Nephron progenitor cell (in vitro differentiated cells): ENCODE measurements around the gene BPIFB2.

ENCODE experiments used
- DNase-seq: peaks from one replicate; pipeline ENCODE4 v3.0.0; 2021
- H3K27ac Mint-ChIP-seq: 2 replicates; pipeline ENCODE4 v1.8.0; 2021; ENCODE audit warnings: mild to moderate bottlenecking, moderate library complexity, mixed read lengths
- H3K27me3 Mint-ChIP-seq: 2 replicates; pipeline ENCODE4 v1.8.0; 2021; ENCODE audit warnings: mild to moderate bottlenecking, low read depth, mixed read lengths; ENCODE audit not compliant: poor library complexity
- H3K36me3 Mint-ChIP-seq: 2 replicates; pipeline ENCODE4 v1.8.0; 2021; ENCODE audit warnings: low read depth, mixed read lengths
- H3K4me1 Mint-ChIP-seq: 2 replicates; pipeline ENCODE4 v1.8.0; 2021; ENCODE audit warnings: mixed read lengths
- H3K4me3 Mint-ChIP-seq: 2 replicates; pipeline ENCODE4 v1.8.0; 2021; ENCODE audit warnings: mild to moderate bottlenecking, moderate library complexity, mixed read lengths
- H3K9me3 Mint-ChIP-seq: 2 replicates; pipeline ENCODE4 v1.8.0; 2021; ENCODE audit warnings: mild to moderate bottlenecking, moderate library complexity, mixed read lengths
- CTCF ChIP-seq: fragments of 200-600 bp; sonication (generic); IDR thresholded peaks from 2 replicates; pipeline ENCODE4 v1.5.0; 2021; ENCODE audit warnings: antibody characterized with exemption

Gene BPIFB2

GRCh38 chr20:33009214-33010132 lies 2.0 kb downstream of the BPIFB2 start:
- Mint-ChIP-seq H3K27ac (peak overlapping the region; percentile 5), H3K27me3 (peaks cover 20% of the 10 kb centered on the region), H3K4me3 (no peak overlapping the region), H3K4me1 (peaks cover 25% of the 10 kb centered on the region), H3K36me3 (no peaks in the 10 kb centered on the region), H3K9me3 (peaks cover 5% of the 10 kb centered on the region)
- peak; percentile 56 for DNase-seq
- TF ChIP-seq CTCF = no peak

GRCh38 chr20:33010133-33010504 lies 2.6 kb downstream of the BPIFB2 start:
- Mint-ChIP-seq H3K9me3 (peaks cover 4% of the 10 kb centered on the region), H3K27ac (no peak overlapping the region), H3K36me3 (no peaks in the 10 kb centered on the region), H3K4me3 (no peak overlapping the region), H3K27me3 (peaks cover 23% of the 10 kb centered on the region), H3K4me1 (peaks cover 32% of the 10 kb centered on the region)
- no peak for DNase-seq
- no peak for TF ChIP-seq CTCF

GRCh38 chr20:33010674-33011449 lies 3.4 kb downstream of the BPIFB2 start:
- H3K27me3 Mint-ChIP-seq = peaks cover 28% of the 10 kb centered on the region
- H3K9me3 Mint-ChIP-seq = no peaks in the 10 kb centered on the region
- peaks cover 38% of the 10 kb centered on the region for H3K4me1 Mint-ChIP-seq
- no peak for TF ChIP-seq CTCF
- no peak for DNase-seq
- H3K36me3 Mint-ChIP-seq = no peaks in the 10 kb centered on the region
- H3K4me3 Mint-ChIP-seq = no peak overlapping the region
- H3K27ac Mint-ChIP-seq = no peak overlapping the region

GRCh38 chr20:33012327-33013189 lies 5.1 kb downstream of the BPIFB2 start:
- peaks cover 37% of the 10 kb centered on the region for H3K27me3 Mint-ChIP-seq
- no peaks in the 10 kb centered on the region for H3K36me3 Mint-ChIP-seq
- no peak overlapping the region for H3K4me3 Mint-ChIP-seq
- peaks cover 38% of the 10 kb centered on the region for H3K4me1 Mint-ChIP-seq
- no peaks in the 10 kb centered on the region for H3K9me3 Mint-ChIP-seq
- no peak overlapping the region for H3K27ac Mint-ChIP-seq
- TF ChIP-seq CTCF = no peak
- no peak for DNase-seq

- Mint-ChIP-seq H3K4me3 (no peak overlapping the region), H3K4me1 (peaks cover 33% of the 10 kb centered on the region), H3K9me3 (no peaks in the 10 kb centered on the region), H3K36me3 (no peaks in the 10 kb centered on the region), H3K27ac (no peak overlapping the region), H3K27me3 (peaks cover 39% of the 10 kb centered on the region)
- TF ChIP-seq CTCF = no peak
- no peak for DNase-seq
Measured at GRCh38 chr20:33013701-33014326, 6.3 kb downstream of the BPIFB2 start.
